HG02938 (cell line): ENCODE results near the gene SERTAD3.
"Not testable (repeated sequence)": the region's sequence is repeated elsewhere in the genome, so short reads cannot be mapped to it uniquely, and the experiment has no call there.

Experiments used
- ATAC-seq: cut with Tn5 transposase; IDR thresholded peaks from one replicate; pipeline ENCODE4 v1.9.1; 2021; ENCODE audit warnings: mild to moderate bottlenecking, moderate library complexity; ENCODE audit not compliant: unreplicated experiment

The SERTAD3 gene

GRCh38 chr19:40444000-40444824, at the start of gene SERTAD3:
Gene SERTAD3 (minus strand): TSS chr19:40444335. CDS start chr19:40442080, 2,255 bp downstream.
- peak; percentile 55 for ATAC-seq

- no peak for ATAC-seq
Observed at GRCh38 chr19:40493778-40494177, 49.6 kb upstream of the SERTAD3 start.

- ATAC-seq: no peak
Observed at GRCh38 chr19:40492274-40492673, 48.1 kb upstream of the SERTAD3 start.

GRCh38 chr19:40489882-40490230, 45.7 kb upstream of the SERTAD3 start:
- no peak for ATAC-seq

GRCh38 chr19:40486017-40486416, 41.9 kb upstream of the SERTAD3 start:
- no peak for ATAC-seq

- ATAC-seq: not testable (repeated sequence)
Observed at GRCh38 chr19:40475878-40476644, 31.9 kb upstream of the SERTAD3 start.

GRCh38 chr19:40474737-40475136, 30.6 kb upstream of the SERTAD3 start:
- no peak for ATAC-seq

- ATAC-seq: no peak
Observed at GRCh38 chr19:40472516-40472915, 28.4 kb upstream of the SERTAD3 start.

GRCh38 chr19:40471111-40471510, 27.0 kb upstream of the SERTAD3 start:
- ATAC-seq: no peak

GRCh38 chr19:40469011-40469410, 24.9 kb upstream of the SERTAD3 start:
- ATAC-seq: no peak

GRCh38 chr19:40466985-40467734, 23.0 kb upstream of the SERTAD3 start, which contains the start of gene SPTBN4:
Gene SPTBN4 (plus strand): TSS chr19:40467001. CDS start chr19:40472622, 5,621 bp downstream.
- no peak for ATAC-seq

- ATAC-seq: peak; percentile 15
Observed at GRCh38 chr19:40466219-40466984, 22.3 kb upstream of the SERTAD3 start.

- peak; percentile 77 for ATAC-seq
Observed at GRCh38 chr19:40465557-40466218, 21.6 kb upstream of the SERTAD3 start, which contains the start of gene BLVRB. Gene BLVRB (minus strand): TSS chr19:40465745. CDS start chr19:40465688, 57 bp downstream.

GRCh38 chr19:40465025-40465556, 21.0 kb upstream of the SERTAD3 start:
- ATAC-seq: no peak

GRCh38 chr19:40464059-40465024, 20.2 kb upstream of the SERTAD3 start:
- no peak for ATAC-seq

- not testable (repeated sequence) for ATAC-seq
Observed at GRCh38 chr19:40463587-40464037, 19.5 kb upstream of the SERTAD3 start.

GRCh38 chr19:40461669-40462221, 17.6 kb upstream of the SERTAD3 start:
- no peak for ATAC-seq

- no peak for ATAC-seq
Observed at GRCh38 chr19:40460185-40460584, 16.1 kb upstream of the SERTAD3 start.
